PFSK-1 (cell line): ENCODE data around the gene ADD3. TPM values are rescaled to one million over a fixed set of nuclear protein-coding genes. Genes with fewer than 3 reads are reported as not detected.
A peak's percentile ranks its signal among the peaks of the same experiment; 100 is the strongest.

Source experiments
- FOXP2 ChIP-seq: optimal IDR thresholded peaks from 2 replicates; pipeline ENCODE3; 2011; ENCODE audit warnings: borderline replicate concordance, control low read depth, inconsistent platforms; ENCODE audit not compliant: insufficient read depth; ENCODE audit errors: extremely low read length, extremely low read depth
- POLR2AphosphoS5 ChIP-seq: IDR thresholded peaks from 2 replicates; pipeline ENCODE4 v1.6.1; 2012; ENCODE audit warnings: low read depth, mild to moderate bottlenecking, control low read depth, low read length, moderate library complexity
- SIN3A ChIP-seq: IDR thresholded peaks from 2 replicates; pipeline ENCODE4 v1.6.1; 2012; ENCODE audit warnings: mild to moderate bottlenecking, low read length, moderate library complexity, borderline replicate concordance; ENCODE audit not compliant: insufficient read depth
- TAF1 ChIP-seq: IDR thresholded peaks from 2 replicates; pipeline ENCODE4 v1.6.1; 2012; ENCODE audit warnings: low read length, control low read depth, borderline replicate concordance; ENCODE audit not compliant: insufficient read depth
- polyA plus RNA-seq: library from polyadenylated mRNA; unstranded; fragments of >200 nt; gene quantifications from one replicate; pipeline ENCODE4 v1.2.1, GENCODE V29; 2012; ENCODE audit warnings: low read depth, missing spikeins; ENCODE audit not compliant: insufficient read length
- TF ChIP-seq, protein P1 (sequence below), 2 experiments: IDR thresholded peaks; 2 replicates each; pipeline versions ENCODE4 v1.6.1 to v1.8.0; 2011 to 2012; ENCODE audit warnings: low read depth in 2 of 2, low read length in 2 of 2, control low read depth in 1 of 2, inconsistent platforms in 1 of 2, mild to moderate bottlenecking in 1 of 2, moderate library complexity in 1 of 2; ENCODE audit not compliant: insufficient read depth in 1 of 2

Gene ADD3, protein sequence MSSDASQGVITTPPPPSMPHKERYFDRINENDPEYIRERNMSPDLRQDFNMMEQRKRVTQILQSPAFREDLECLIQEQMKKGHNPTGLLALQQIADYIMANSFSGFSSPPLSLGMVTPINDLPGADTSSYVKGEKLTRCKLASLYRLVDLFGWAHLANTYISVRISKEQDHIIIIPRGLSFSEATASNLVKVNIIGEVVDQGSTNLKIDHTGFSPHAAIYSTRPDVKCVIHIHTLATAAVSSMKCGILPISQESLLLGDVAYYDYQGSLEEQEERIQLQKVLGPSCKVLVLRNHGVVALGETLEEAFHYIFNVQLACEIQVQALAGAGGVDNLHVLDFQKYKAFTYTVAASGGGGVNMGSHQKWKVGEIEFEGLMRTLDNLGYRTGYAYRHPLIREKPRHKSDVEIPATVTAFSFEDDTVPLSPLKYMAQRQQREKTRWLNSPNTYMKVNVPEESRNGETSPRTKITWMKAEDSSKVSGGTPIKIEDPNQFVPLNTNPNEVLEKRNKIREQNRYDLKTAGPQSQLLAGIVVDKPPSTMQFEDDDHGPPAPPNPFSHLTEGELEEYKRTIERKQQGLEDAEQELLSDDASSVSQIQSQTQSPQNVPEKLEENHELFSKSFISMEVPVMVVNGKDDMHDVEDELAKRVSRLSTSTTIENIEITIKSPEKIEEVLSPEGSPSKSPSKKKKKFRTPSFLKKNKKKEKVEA
- polyA plus RNA-seq, result 37.5 TPM

GRCh38 chr10:110007701-110008517, at the start of gene ADD3:
TSS of gene ADD3 (plus strand) at chr10:110007984. CDS start at chr10:110100654, 92,670 bp downstream.
- TF ChIP-seq TAF1 (peak; percentile 69; the same call in 1 of the 2 replicates), POLR2AphosphoS5 (no peak; the same call in 1 of the 2 replicates), FOXP2 (no peak), SIN3A (0 out of 2 replicates have a peak, but pooled peaks have one; percentile 33)

GRCh38 chr10:109958059-109958458, 49.7 kb upstream of the ADD3 start:
- TF ChIP-seq POLR2AphosphoS5, result no peak
- no peak for TF ChIP-seq TAF1
- no peak for TF ChIP-seq SIN3A
- TF ChIP-seq, protein P1, sequence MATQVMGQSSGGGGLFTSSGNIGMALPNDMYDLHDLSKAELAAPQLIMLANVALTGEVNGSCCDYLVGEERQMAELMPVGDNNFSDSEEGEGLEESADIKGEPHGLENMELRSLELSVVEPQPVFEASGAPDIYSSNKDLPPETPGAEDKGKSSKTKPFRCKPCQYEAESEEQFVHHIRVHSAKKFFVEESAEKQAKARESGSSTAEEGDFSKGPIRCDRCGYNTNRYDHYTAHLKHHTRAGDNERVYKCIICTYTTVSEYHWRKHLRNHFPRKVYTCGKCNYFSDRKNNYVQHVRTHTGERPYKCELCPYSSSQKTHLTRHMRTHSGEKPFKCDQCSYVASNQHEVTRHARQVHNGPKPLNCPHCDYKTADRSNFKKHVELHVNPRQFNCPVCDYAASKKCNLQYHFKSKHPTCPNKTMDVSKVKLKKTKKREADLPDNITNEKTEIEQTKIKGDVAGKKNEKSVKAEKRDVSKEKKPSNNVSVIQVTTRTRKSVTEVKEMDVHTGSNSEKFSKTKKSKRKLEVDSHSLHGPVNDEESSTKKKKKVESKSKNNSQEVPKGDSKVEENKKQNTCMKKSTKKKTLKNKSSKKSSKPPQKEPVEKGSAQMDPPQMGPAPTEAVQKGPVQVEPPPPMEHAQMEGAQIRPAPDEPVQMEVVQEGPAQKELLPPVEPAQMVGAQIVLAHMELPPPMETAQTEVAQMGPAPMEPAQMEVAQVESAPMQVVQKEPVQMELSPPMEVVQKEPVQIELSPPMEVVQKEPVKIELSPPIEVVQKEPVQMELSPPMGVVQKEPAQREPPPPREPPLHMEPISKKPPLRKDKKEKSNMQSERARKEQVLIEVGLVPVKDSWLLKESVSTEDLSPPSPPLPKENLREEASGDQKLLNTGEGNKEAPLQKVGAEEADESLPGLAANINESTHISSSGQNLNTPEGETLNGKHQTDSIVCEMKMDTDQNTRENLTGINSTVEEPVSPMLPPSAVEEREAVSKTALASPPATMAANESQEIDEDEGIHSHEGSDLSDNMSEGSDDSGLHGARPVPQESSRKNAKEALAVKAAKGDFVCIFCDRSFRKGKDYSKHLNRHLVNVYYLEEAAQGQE (IDR thresholded peaks at IDR 0.05; ENCODE audit: insufficient read depth in 1 of 2, low read depth in 2 of 2, low read length in 2 of 2), result no peak
- no peak for TF ChIP-seq FOXP2

GRCh38 chr10:109959259-109960145, 48.3 kb upstream of the ADD3 start:
- TF ChIP-seq, protein P1 (IDR thresholded peaks at IDR 0.05; ENCODE audit: insufficient read depth in 1 of 2, low read depth in 2 of 2, low read length in 2 of 2), result no peak
- TF ChIP-seq SIN3A (no peak), FOXP2 (no peak), TAF1 (no peak), POLR2AphosphoS5 (no peak)

DNA sequence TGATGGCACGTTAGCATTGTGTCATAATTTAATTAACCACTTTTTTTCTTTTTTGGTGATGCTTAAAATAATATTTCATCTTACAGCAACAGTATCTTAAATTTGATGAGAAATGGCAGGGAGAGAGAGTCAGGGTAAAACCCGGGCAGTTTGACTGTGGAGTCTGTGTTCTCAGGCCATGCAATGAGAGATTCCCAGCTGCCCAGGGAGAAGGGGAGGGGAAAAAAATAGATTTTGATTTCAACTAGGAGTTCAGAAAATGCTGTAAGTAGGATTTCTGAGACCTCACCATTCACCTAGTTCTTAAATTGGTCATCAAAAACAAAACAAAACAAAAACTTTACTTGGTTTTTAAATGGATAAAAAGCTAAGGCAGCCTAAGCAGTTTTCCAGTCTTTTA, 47.1 kb upstream of the ADD3 start:
- TF ChIP-seq POLR2AphosphoS5 (no peak), FOXP2 (no peak), TAF1 (no peak), SIN3A (no peak)
- TF ChIP-seq, protein P1 (IDR thresholded peaks at IDR 0.05; ENCODE audit: insufficient read depth in 1 of 2, low read depth in 2 of 2, low read length in 2 of 2), result no peak
